Fibroblast of skin of right biceps (primary cell): ENCODE data around the gene CADM3.

Experiments
- DNase-seq: peaks from one replicate; pipeline ENCODE4 v3.0.0-alpha.2; 2013

The CADM3 gene

GRCh38 chr1:159207774-159208173 is 36.4 kb downstream of the CADM3 start:
- no peak for DNase-seq

DNA sequence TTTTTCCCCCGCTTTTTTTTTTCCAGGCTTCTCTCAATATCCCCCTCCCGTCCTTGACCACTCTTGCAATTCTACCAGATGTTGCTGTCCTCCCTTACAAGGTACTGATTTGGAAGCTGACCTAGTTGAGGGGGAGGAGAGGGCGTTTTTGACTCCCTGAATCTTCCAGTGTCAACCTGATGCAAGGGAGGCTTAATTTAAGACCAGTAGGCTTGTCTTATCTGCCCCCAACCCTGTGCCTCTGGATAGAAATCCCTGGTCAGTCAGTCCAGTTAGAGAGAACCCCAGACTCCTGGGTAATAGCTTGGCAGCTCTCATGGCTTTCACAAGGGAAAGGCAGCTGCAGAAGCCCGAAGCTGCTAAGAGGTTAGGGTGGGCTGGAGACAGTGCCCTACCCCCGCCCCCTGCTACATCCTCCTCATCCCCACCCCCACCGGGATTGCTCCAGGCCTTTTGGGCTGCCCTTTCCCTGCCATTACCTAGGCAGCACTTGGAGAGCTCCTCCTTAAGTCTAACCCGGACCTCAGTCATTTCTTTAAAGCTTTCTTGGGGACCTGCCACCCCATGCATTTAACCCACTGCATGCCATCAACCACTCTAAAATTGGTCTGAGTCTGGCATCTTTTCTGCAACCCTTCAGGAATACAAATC is 36.9 kb downstream of the CADM3 start:
- no peak for DNase-seq

DNA sequence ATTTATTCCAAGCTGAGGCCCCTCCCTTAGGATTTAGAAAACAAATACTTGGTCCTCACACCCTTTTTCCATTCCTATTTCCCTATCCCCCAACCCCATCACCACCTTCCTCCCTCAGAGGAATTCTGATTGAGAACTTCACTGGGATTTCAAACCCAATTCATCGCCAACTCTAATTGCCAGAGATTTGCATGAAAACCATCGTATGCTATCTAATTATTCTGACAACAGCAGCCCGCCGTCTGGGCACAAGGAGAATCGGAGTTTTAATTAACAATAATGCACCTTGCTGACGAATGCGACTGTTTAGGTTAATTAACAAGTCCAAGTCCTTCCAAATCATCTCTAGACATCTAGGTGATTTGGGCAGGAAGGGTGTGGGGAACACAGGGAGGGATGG is 37.6 kb downstream of the CADM3 start:
- DNase-seq, result no peak

DNA sequence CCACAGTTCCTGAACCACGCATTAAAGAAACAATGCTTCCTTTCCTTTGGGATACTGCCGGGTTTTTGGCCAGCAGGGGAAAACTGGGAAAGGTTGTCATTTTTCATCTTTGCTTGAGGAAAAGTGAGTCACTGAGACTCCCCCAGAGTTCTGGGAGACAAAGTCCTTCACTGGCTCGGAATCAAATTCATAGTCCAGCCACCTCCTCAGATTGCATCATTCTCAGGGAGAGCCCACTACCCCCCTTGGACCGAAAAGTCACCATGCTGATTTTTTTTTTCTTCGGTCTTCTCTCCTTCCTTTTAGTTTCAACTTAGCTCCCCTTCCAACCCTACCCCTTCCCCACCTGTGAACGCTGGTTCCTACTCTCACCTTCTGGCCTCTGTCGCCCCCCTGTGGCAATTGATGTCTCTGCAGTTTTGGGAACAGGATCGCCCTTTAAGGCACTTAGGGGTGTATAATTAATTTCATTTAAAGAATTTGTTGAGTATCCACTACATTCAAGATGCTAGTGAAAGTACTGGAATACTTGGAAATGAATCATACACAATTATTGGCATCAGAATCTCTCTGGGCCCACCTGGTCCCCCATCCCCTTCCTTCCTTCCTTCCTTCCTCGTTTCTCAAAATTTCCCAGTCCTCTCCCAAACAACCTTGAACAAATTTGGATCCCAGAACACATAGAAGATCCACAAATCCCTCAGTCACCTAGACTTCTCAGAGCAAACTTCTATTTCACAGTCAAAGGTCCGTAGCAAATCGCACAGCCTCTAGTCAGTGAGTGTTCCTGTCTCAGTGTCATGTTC is 40.1 kb downstream of the CADM3 start:
- DNase-seq, result peak; percentile 25

GRCh38 chr1:159212596-159212995 is 41.2 kb downstream of the CADM3 start:
- no peak for DNase-seq

DNA sequence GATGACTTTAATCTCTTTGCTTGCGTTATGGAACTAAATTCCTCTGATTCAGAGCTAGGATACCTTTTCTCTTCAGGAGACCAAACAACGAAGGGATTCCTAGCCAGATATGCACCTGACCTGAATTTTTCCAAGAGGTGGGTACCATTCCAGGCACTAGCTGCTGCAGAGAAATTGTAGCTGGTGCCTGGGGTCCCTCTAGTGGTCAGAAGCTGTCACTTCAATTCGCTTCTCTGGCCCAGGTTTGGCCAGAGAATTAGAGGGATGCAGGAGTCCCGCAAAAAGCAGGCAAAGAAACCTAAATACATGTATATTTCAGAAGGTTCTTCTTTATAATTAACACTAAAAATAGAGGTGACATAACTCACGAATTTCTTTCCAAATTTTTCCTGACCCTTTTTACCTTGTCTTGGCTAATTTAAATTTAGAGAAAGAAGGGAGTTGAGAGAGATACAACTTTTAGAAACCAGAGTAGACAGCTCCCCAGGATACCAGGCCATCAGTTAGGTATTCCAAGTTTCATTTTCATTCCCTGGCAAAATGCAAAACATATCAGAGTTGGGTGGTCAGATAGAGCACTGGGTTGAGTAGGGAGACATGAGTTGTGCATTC is 42.8 kb downstream of the CADM3 start:
- peak; percentile 20 for DNase-seq

- no peak for DNase-seq
These were observed 47.5 kb downstream of the CADM3 start for GRCh38 chr1:159218649-159219636.

DNA sequence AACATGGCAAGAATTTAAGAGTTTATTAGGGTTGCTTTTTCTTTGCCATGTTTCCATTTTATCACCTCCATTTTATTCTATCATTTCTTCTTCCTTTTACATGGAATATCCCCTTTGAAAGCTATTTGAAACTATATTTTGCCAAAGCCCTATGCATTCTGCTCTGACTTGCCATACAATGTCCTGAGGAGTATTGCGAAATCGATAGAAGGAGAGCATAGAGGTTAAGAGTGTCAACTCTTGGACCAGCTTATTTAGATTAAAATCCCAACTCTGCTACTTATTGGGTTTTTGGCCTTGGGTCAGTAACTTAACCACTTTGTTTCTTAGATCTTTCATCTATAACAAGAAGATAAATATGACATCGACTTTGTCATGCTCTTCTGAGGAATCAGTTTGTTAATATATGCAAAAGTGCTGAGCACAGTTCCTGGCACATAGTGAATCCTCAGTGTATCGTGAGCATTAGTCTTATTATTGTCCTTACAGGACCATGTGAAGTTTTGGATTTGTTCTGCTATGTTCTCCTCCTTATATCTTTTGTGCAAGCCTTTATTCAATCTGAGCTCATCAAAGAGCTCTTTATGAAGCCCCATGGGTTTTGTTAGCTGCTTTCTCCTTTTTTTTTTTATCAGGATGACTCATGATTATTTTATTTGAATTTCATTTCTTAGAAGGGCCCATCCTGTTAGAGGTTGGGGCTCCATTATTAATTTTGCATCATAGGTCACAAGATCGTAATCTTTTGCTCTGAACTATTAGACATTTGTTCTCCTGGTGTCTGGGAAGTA is 50.9 kb downstream of the CADM3 start:
- no peak for DNase-seq

DNA sequence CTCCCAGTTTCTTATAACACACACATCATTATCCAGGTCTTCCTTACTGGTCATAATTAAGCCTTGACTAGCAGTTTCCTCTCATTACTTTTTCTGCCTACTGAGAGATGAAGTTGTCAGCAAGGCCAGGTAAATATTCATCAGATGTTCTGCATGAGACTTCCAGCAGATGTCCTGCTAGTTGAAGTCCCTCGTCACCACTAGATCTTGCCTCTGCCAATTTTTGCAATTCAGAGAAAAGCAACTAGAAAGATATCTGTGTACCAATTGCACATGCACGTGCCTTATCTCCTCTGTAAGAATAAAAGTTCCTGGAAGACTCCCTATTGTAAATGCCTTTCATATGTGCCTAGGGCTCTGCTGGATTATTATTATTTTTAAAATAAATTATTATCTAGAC is 51.6 kb downstream of the CADM3 start:
- DNase-seq, result no peak

- DNase-seq, result no peak
These were observed 57.1 kb downstream of the CADM3 start for GRCh38 chr1:159228554-159228953.

DNA sequence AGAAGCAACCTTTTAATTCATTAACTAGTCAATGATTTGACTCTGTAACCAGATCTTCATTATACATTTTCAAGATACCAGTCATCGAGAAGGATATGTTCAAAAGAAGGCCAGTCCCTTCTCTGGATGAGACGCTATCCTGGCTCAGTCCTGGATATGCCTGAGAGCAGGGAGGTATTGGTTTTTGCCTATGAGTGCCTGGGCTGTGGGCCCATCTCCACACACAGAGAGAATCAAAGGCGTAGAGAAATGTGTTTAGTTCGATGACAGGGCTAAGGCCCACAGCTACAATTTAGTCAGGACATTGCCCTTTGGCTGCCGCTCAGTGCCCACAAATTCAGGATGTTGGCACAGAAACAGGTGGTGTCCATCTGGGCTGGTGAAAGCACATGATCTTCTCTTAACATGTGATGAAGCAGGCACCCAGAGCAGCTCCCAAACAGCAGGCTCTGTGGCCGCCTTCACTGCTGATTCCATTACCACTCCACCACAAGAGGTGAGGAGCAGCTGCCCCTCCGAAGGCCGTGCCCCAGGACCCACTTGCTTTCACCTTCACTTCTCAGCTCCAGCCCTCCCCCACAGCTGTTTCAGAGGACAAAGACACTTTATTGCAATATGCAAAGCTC is 58.0 kb downstream of the CADM3 start:
- no peak for DNase-seq

- DNase-seq, result no peak
These were observed 58.5 kb downstream of the CADM3 start for GRCh38 chr1:159229896-159230295.

- DNase-seq, result no peak
These were observed 68.3 kb downstream of the CADM3 start for GRCh38 chr1:159239551-159240220.

DNA sequence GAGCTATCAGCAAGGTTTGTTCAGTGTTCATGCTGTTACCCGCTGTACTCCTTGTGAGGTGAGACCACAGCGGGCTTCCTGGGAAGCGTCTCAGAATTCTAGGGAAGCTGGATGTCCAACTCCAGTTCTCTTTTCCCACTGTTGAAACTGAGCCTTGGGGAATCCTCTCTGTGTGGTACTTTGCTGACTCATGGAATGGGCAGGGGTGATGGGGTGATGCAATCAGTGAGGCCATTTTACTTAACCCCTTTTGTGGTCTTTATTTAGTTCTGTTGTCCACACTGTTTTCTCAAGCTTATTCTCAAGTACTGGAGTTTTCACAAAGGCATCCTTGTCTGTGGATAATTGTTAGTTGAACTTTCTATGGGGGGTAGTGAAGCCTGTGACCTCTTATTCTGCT is 75.9 kb downstream of the CADM3 start:
- DNase-seq, result no peak

- DNase-seq, result no peak
These were observed 76.9 kb downstream of the CADM3 start for GRCh38 chr1:159248311-159248710.

DNA sequence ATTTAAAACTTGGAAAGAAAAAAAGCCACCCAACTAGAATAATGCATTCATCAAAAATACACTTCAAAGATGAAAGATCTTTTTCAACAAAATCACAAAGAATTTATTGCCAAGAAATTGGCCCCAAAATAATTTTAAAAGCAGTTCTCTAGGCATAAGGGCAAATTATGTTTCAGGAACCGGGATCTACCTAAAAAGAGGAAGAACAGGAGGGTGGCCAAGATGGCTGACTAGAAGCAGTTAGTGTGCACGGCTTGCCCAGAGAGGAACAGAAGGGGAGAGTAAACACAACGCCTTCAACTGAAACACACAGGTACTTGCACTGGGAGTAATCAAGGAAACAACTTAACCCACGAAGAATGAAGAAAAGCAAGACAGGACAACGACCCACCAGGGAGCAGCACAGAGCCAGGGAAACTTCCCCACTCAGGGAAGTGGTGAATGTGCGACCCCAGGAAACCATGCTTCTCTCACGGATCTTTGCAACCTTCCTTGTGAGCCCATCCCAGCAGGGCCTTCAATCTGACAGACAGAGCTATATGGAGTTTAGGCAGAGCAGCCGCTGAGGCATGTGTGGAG is 79.3 kb downstream of the CADM3 start:
- no peak for DNase-seq
